Testis (tissue), 2 donors: ENCODE results near the gene PSTPIP1.

Source experiments
- POLR2A ChIP-seq: fragments of 450-650 bp; IDR thresholded peaks from one replicate; pipeline ENCODE4 v1.6.1; 2017; ENCODE audit warnings: antibody characterized with exemption, mild to moderate bottlenecking, moderate library complexity
- TF ChIP-seq, protein P1 (sequence below), 3 experiments: fragments of 450-650 bp in 2 of 3; fragments of 200-600 bp in 1 of 3; sonication (generic) in 1 of 3; IDR thresholded peaks; one replicate each; pipeline ENCODE4 v1.5.1; 2016 to 2019; ENCODE audit warnings: antibody characterized with exemption in 3 of 3, mild to moderate bottlenecking in 2 of 3, moderate library complexity in 1 of 3

- TF ChIP-seq, protein P1, sequence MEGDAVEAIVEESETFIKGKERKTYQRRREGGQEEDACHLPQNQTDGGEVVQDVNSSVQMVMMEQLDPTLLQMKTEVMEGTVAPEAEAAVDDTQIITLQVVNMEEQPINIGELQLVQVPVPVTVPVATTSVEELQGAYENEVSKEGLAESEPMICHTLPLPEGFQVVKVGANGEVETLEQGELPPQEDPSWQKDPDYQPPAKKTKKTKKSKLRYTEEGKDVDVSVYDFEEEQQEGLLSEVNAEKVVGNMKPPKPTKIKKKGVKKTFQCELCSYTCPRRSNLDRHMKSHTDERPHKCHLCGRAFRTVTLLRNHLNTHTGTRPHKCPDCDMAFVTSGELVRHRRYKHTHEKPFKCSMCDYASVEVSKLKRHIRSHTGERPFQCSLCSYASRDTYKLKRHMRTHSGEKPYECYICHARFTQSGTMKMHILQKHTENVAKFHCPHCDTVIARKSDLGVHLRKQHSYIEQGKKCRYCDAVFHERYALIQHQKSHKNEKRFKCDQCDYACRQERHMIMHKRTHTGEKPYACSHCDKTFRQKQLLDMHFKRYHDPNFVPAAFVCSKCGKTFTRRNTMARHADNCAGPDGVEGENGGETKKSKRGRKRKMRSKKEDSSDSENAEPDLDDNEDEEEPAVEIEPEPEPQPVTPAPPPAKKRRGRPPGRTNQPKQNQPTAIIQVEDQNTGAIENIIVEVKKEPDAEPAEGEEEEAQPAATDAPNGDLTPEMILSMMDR (IDR thresholded peaks at IDR 0.05), result no peak
- TF ChIP-seq POLR2A, result no peak
These were observed 15.4 kb downstream of the PSTPIP1 start for GRCh38 chr15:77010312-77010686.
